IPS-18c (cell line): ENCODE data around the gene SRRM3.
"Not testable (repeated sequence)": the region's sequence is repeated elsewhere in the genome, so short reads cannot be mapped to it uniquely, and the experiment has no call there.

ENCODE experiments used
- H3K4me3 ChIP-seq: 2 replicates; pipeline ENCODE4 v1.7.0; 2013; ENCODE audit warnings: low read depth, mild to moderate bottlenecking, low read length, moderate library complexity; ENCODE audit not compliant: insufficient read depth
- H3K9me3 ChIP-seq: one replicate; pipeline ENCODE4 v1.6.1; 2013; ENCODE audit warnings: mild to moderate bottlenecking, low read length, moderate library complexity; ENCODE audit not compliant: control insufficient read depth, insufficient read depth

SRRM3 gene

GRCh38 chr7:76311838-76312237, 110.1 kb downstream of the SRRM3 start:
- not testable (repeated sequence) for H3K4me3 ChIP-seq, H3K9me3 ChIP-seq

- peak overlapping the region; percentile 32; the same call in 1 of the 2 replicates for H3K4me3 ChIP-seq
- no peaks in the 10 kb centered on the region for H3K9me3 ChIP-seq
These were observed 112.5 kb downstream of the SRRM3 start for GRCh38 chr7:76314042-76314721.

GRCh38 chr7:76314740-76315139, 113.0 kb downstream of the SRRM3 start:
- not testable (repeated sequence) for H3K4me3 ChIP-seq, H3K9me3 ChIP-seq

DNA sequence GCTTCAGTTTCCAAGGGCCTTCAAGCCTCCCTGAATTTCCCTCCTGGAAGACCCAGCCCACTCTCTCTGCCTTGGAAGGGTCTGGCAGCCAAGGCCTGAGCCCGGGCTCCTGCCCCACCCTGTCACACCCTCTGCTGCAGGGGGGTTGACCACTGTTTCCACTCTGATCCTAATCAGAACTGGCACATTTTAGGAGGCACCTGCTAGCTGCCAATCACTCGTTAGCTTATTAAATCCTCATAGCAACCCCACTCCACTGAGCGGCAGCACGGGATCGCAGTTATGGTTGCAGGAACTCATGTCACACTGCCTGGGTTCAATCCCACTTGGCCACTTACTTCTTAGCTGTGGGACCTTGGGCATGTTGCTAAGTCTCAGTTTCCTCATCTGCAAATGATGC, 113.7 kb downstream of the SRRM3 start:
- no peaks in the 10 kb centered on the region for H3K9me3 ChIP-seq

DNA sequence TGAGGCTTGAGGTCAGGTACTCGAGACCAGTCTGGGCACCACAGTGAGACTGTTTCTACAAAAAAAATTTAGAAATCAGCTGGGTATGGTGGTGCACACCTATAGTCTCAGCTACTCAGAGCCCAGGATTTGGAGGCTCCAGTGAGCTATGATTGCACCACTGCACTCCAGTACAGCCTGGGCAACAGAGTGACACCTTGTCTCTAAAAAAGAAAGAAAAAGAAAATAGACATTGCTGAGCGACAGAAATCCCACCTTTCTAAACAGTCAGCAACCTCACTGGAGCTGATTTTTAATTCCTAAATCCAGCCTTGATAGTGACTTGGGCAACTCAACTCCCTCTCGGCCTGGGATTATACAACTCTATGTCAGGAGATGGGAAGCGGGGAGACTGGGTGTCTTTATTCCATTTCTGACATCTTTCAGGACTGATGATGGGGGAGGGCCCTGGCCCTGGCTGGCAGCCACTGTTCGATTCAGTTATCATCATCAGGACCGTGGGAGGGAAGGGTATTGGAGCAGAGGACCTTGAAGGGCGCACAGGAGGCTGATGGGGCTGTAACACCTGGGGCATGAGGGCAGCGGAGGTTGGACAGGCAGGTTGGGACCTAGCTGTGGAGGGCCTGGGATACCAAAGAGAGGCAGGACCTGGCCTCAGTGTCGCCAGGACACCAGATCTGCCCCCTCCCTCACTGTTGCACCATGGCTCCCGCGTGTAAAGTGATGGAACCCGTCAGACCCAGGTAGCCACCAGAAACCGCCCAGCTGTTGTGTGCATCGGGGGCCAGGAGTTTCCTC, 115.5 kb downstream of the SRRM3 start:
- H3K9me3 ChIP-seq = no peaks in the 10 kb centered on the region
- peak overlapping the region; percentile 56 for H3K4me3 ChIP-seq

More for the DNA sequence above, 113.7 kb downstream of the SRRM3 start:
- H3K4me3 ChIP-seq = no peak overlapping the region

DNA sequence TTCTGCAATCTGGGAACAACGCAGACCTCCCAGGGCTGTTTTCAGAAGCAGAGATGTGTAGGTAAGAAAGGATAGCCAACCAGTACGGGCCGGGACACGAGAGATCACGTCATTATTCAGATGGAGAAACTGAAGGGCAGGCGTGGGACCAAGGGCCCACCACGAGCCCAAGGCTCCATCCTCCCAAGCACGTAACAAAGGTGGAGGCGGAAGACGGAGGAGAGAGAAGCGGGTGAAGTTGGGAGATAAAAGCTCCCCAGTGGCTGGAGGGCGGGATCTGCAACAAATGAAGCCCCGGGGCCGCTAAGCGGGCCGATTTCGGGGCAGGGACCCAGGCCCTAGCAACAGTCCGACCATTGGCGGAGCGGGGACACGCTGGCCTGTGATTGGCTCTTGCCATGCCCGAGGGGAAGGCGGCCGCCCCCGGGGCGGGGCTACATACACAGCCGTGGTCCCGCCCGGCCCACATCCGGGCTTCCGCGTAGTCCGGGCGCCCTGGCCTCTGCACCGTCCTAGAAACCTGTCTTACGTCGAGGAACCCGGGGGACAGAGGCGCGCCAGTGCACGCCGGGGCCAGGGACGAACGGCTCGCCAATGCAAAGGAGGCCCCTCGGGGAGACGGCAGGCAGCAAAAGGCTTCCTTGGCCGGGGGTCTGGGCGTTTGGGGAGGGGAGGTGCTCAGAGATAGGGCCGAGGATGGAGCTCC, 116.2 kb downstream of the SRRM3 start:
- Histone ChIP-seq H3K4me3 (peak overlapping the region; percentile 94), H3K9me3 (no peaks in the 10 kb centered on the region)

DNA sequence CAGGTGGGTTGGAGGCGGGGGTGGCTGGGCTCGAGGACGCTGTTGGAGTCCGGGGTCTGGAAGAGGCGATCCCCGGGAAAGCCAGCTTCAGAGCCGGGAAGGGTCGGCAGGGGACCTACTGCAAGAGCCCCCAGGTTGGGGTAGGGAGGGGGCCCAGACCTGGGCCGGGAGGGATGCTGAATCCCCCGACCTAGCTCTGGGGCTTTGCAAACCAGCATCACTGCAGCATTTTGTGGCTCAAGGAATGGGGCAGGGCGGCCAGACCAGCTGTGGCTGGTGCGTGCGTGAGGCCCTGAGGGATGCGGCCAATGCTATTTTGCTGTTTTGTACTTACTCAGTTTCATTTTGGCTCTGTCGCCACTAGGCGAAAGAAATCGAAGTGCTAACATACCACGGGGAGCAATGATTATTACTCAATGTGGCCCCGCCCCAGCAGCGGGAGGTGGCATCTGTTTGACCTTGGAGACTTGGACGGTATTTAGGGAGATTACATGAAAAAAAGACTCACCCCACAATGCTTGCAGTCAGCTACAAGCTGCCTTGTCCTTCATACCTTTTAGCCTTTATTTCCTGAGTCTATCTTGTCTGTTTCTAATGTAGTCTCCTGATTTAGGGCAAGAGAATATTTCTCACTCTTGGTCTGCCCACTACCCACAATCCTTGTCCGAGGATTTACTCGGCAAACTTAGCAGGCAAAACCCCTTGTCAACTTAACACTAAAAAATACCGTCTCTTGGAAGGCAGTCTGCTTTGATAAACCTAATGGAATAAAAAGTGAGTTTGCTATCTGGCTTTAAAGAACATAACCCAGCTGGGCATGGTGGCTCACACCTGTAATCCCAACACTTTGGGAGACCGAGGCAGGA, 117.0 kb downstream of the SRRM3 start:
- H3K4me3 ChIP-seq = peak overlapping the region; percentile 94
- no peaks in the 10 kb centered on the region for H3K9me3 ChIP-seq

DNA sequence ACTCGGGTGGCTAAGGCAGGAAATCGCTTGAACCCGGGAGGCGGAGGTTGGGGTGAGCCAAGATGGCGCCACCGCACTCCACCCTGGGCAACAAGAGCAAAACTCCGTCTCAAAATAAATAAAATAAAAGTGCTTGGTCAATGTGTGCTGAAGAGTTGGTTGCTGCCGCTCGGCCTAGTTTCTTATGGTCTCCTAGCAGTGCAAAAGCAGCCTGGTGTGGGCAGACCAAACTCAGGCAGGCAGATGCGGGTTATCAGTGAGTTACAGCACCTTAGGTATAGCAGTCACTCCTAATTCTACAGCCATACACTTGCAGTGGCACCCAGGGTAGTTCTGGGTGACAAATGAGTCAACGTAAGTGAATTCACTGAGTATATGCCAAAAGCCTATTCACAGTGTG, 123.4 kb downstream of the SRRM3 start:
- Histone ChIP-seq H3K9me3 (no peaks in the 10 kb centered on the region), H3K4me3 (no peak overlapping the region)

GRCh38 chr7:76325811-76326210, 124.1 kb downstream of the SRRM3 start:
- Histone ChIP-seq H3K9me3 (no peaks in the 10 kb centered on the region), H3K4me3 (no peak overlapping the region)

DNA sequence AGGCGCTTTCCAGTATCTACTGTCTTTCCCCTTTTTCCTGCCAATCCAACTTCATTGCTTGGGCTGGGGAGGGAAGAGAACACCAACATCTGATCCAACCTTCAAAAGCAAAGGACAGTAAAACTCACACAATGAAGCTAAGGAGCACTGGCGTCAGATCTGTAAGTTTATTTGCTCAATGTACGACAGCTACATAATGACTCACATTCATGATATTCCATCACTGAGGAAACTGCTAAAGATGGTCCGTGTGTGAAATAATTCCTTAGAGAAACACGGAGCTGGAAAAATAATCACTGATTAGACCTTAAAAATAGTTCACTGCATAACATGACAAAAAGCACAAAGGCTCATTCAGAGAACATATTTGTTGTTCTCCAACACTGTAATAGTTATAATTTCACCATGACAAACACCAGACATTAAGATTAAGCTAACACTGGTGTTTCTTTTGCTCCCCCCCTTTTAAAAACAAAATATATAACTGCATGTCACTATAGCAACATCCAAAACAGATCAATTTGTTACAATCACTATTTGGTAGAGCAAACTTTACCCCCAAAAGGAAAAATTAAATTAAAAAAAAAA, 125.0 kb downstream of the SRRM3 start:
- Histone ChIP-seq H3K9me3 (no peaks in the 10 kb centered on the region), H3K4me3 (no peak overlapping the region)

DNA sequence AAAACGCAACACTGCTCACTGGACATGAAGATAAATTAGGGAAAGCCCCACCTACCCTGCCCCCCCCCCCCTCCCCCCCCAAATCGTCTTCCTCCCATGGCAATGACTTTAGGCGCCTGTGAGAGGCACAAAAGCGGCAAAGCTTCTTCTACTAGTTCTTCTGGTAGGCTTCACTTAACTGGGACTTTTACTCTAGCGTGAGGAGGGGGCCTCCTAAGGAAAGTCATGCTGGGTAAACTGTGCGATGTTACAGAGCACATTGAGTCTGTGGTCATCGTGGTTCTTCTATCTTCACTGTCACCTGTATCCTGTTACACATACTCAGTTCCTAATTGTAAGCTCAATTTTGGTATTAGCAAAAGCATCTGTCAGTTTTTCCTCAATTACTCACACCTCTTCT, 125.9 kb downstream of the SRRM3 start:
- Histone ChIP-seq H3K4me3 (no peak overlapping the region), H3K9me3 (no peaks in the 10 kb centered on the region)

DNA sequence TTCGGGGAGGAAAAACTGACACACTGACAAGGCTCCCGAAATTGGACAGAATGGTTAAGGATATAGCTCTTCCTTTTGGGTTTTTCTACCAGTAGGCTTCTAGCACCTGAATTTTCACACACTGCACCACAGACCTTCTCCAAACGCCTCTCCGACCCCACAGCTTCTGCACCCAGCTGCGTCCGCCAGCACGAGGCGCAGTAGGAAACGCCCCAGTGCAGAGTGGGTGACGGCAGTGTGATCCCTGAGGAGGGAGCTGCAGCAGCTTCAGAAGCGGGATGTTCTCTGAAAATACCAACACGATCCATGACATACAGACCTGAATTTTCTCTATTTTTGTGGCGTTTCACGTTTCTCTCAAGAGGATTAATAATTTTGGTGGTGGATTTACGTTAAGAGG, 126.7 kb downstream of the SRRM3 start:
- no peaks in the 10 kb centered on the region for H3K9me3 ChIP-seq
- H3K4me3 ChIP-seq = no peak overlapping the region

- Histone ChIP-seq H3K4me3 (no peak overlapping the region), H3K9me3 (no peaks in the 10 kb centered on the region)
These were observed 127.8 kb downstream of the SRRM3 start for GRCh38 chr7:76329479-76329878.

GRCh38 chr7:76330261-76330660, 128.6 kb downstream of the SRRM3 start:
- Histone ChIP-seq H3K4me3 (no peak overlapping the region), H3K9me3 (no peaks in the 10 kb centered on the region)

GRCh38 chr7:76330673-76331072, 129.0 kb downstream of the SRRM3 start:
- no peak overlapping the region for H3K4me3 ChIP-seq
- H3K9me3 ChIP-seq = no peaks in the 10 kb centered on the region

DNA sequence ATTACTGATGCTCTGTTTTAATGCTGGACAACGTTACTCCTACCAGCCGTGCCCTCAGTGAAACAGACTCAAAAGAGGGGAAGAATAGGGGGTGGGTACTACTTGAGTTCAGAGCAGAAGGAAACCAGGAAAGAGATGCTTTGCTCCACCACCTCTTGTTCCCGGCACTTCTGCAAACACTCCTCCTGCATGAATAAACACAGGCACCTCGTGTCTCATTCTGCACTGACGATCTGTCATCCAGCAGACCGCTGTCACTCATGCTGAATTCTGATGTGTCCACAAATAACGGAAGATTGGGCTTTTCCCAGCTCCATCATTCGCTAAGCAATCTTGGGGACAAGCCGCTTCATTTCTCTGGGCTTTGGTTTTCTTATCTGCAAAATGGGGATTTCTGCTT, 130.4 kb downstream of the SRRM3 start:
- Histone ChIP-seq H3K4me3 (no peak overlapping the region), H3K9me3 (no peaks in the 10 kb centered on the region)
